Right lobe of liver (tissue), 6 donors: ENCODE data around the gene TTC7B. TPM values are rescaled to one million over a fixed set of nuclear protein-coding genes. Genes with fewer than 3 reads are reported as not detected.

Source experiments
- ATAC-seq, 4 donors: fragments of 200-7000 bp; cut with Tn5 transposase; one replicate each; pipeline ENCODE4 v1.9.1; 2020; ENCODE audit warnings: mild to moderate bottlenecking in 4 of 4, moderate library complexity in 4 of 4
- DNase-seq, 3 donors: peaks; one replicate each; pipeline ENCODE4 v3.0.0-alpha.2; 2020
- H3K27ac ChIP-seq, 3 donors: fragments of 200-600 bp; one replicate each; pipeline ENCODE4 v1.8.0; 2022
- H3K27me3 ChIP-seq, 2 donors: fragments of 200-600 bp; one replicate each; pipeline ENCODE4 v1.8.0; 2022
- H3K36me3 ChIP-seq, 4 donors: fragments of 200-600 bp; sonication (generic) in 1 of 4; one replicate each; pipeline versions ENCODE4 v1.5.1 to v1.8.0; 2017 to 2022; ENCODE audit warnings: control low read depth in 1 of 4
- H3K4me1 ChIP-seq, 4 donors: fragments of 200-600 bp; sonication (generic) in 1 of 4; one replicate each; pipeline versions ENCODE4 v1.5.1 to v1.8.0; 2017 to 2022; ENCODE audit warnings: control low read depth in 1 of 4
- H3K4me3 ChIP-seq, 3 donors: fragments of 200-600 bp; one replicate each; pipeline ENCODE4 v1.8.0; 2022
- H3K9me3 ChIP-seq, 4 donors: fragments of 200-600 bp; sonication (generic) in 1 of 4; one replicate each; pipeline versions ENCODE4 v1.5.1 to v1.8.0; 2017 to 2022; ENCODE audit warnings: control low read depth in 1 of 4
- POLR2A ChIP-seq: fragments of 450-650 bp; IDR thresholded peaks from one replicate; pipeline ENCODE4 v1.6.1; 2017; ENCODE audit warnings: antibody characterized with exemption, mild to moderate bottlenecking
- WGBS: methylation state at CpG from one replicate; pipeline ENCODE4 v1.1.6; 2018; ENCODE audit warnings: low coverage, low lambda C conversion rate; ENCODE audit not compliant: insufficient coverage; ENCODE audit errors: missing lambda C conversion rate; 5-methylcytosine and 5-hydroxymethylcytosine counted together
- intact Hi-C, 2 donors: fragments of 100-400 bp; cut with DNase I; formaldehyde crosslinking; loops; one replicate each; pipeline versions ENCODE4 v1.11.2 to v1.14.1; 2022
- total RNA-seq, 6 experiments: library from RNA; depleted of rRNA in 2 of 6; stranded (reverse); fragments of >200 nt in 2 of 6; fragmentation: NEBNext Ultra II Directional in 3 of 6; extraction: Animal tissue kit (Norgen Biotek cat#: 25700) in 3 of 6; gene quantifications; one replicate each; pipeline versions ENCODE4 v1.1.0 to v1.2.4, GENCODE V29; 2016 to 2023
- TF ChIP-seq, protein P1 (sequence below), 4 donors: fragments of 200-600 bp in 3 of 4; fragments of 450-650 bp in 1 of 4; IDR thresholded peaks; one replicate each; pipeline versions ENCODE4 v1.5.1 to v1.8.0; 2016 to 2022; ENCODE audit warnings: antibody characterized with exemption in 4 of 4, mild to moderate bottlenecking in 2 of 4
- donor health status: DM: no; HTN: yes; CAD: no.
- donor health status: DM: no; HTN: no; CAD: no.
- donor health status: DM: no; HTN: no; CAD: no.
- donor health status: DM: no; HTN: yes; CAD: no.
- donor health status: DM: no; HTN: yes; CAD: no.

The TTC7B gene
- total RNA-seq, 6 experiments from 2014 or later = 18.4 to 56.1 (median 37.5) TPM

- Histone ChIP-seq H3K27me3 (no peaks in the 10 kb centered on the region), H3K4me1 (peaks cover 0 to 17% (median 4%) of the 10 kb centered on the region in 4 donors), H3K9me3 (no peaks in the 10 kb centered on the region), H3K4me3 (no peak overlapping the region), H3K36me3 (no peaks in the 10 kb centered on the region), H3K27ac (peak overlapping the region in 1 of 3 donors; percentile 20)
- intact Hi-C loops = no loop called here
- no peak for DNase-seq
- 91% methylated on average over 12 of the region's 14 CpGs for WGBS
- peak in 1 of 4 donors; percentile 18 for ATAC-seq
- TF ChIP-seq, protein P1, sequence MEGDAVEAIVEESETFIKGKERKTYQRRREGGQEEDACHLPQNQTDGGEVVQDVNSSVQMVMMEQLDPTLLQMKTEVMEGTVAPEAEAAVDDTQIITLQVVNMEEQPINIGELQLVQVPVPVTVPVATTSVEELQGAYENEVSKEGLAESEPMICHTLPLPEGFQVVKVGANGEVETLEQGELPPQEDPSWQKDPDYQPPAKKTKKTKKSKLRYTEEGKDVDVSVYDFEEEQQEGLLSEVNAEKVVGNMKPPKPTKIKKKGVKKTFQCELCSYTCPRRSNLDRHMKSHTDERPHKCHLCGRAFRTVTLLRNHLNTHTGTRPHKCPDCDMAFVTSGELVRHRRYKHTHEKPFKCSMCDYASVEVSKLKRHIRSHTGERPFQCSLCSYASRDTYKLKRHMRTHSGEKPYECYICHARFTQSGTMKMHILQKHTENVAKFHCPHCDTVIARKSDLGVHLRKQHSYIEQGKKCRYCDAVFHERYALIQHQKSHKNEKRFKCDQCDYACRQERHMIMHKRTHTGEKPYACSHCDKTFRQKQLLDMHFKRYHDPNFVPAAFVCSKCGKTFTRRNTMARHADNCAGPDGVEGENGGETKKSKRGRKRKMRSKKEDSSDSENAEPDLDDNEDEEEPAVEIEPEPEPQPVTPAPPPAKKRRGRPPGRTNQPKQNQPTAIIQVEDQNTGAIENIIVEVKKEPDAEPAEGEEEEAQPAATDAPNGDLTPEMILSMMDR (IDR thresholded peaks at IDR 0.05) = no peak
- TF ChIP-seq POLR2A = no peak
Measured at GRCh38 chr14:90703841-90704737, 112.1 kb downstream of the TTC7B start.

DNA sequence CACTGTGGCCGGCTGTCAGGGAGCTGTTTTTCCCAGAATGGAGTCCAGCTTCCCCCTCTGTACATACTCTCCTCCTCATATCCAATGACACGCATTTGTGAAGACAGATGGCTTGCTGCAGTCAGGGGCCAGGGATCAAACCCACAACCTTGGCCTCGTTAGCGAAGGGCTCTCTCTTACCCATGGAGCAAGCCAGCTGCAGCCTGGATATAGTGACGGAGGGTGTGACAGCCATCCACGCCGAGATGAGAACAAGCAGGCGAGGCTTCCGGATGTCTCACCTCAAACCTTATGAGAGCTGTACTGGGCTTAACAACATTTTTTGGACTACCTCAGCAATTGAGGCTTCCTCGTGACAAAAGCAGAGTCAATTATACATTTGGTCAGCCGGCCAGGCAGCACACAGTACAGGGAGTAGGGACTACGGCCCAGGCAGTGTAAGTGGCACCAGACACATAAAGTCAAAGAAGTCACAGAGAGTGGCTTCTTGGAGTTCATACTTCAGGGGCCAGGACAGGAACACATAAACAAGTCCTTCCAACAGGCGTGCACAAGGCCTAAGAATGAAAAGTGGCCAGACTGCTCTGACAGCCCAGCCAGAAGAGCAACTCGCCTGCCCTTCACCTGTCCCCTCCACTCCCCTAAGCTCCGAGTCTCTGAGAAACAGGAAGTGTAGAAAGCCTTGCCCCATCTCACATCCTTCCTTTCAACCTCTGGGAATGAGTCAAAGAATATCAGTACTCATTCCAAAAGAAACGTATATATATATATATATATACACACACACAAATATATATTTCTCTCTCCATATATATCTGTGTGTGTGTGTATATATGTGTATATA, 115.1 kb downstream of the TTC7B start:
- Histone ChIP-seq H3K36me3 (no peaks in the 10 kb centered on the region), H3K4me3 (no peak overlapping the region), H3K27me3 (no peaks in the 10 kb centered on the region), H3K27ac (no peak overlapping the region), H3K9me3 (no peaks in the 10 kb centered on the region), H3K4me1 (peaks cover 0 to 33% (median 4%) of the 10 kb centered on the region in 4 donors)
- WGBS = 73% methylated on average over 16 of the region's 16 CpGs
- DNase-seq (no peak), ATAC-seq (no peak)
- intact Hi-C loops = no loop called here
- TF ChIP-seq, protein P1 (IDR thresholded peaks at IDR 0.05) = no peak
- no peak for TF ChIP-seq POLR2A

GRCh38 chr14:90699016-90699415, 117.2 kb downstream of the TTC7B start:
- no peak overlapping the region for H3K4me3 ChIP-seq
- H3K27ac ChIP-seq = peak overlapping the region in 1 of 3 donors; percentile 2
- DNase-seq = no peak
- no peaks in the 10 kb centered on the region for H3K36me3 ChIP-seq
- no peaks in the 10 kb centered on the region for H3K27me3 ChIP-seq
- 90% methylated on average over 7 of the region's 7 CpGs for WGBS
- intact Hi-C loops = no loop called here
- peaks cover 0 to 16% (median 0%) of the 10 kb centered on the region in 4 donors for H3K4me1 ChIP-seq
- no peak for ATAC-seq
- H3K9me3 ChIP-seq = no peaks in the 10 kb centered on the region
- TF ChIP-seq, protein P1 (IDR thresholded peaks at IDR 0.05) = no peak
- TF ChIP-seq POLR2A = no peak

DNA sequence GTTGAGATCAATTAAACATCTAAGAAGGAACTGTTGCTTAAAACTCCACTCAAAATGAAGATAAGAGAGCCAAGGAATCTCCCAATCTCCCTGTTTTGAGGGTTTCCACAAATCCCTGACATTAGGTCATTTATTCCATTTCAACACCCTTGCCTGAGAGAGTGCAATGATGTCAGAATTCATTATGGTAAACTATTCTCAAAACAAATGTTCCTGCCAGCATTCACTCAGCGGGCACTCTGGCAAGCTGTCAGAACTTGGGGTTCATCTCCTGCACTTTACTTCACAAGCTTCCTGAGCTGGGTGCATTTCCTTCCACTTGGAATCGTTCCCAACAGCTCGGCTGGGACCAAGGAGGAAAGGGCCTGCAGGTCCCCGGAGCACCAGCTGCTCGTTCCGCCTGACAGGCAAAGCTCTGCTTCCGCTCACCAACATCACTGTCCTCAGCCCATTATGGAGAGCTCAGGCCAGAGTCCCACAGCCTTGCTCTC, 117.8 kb downstream of the TTC7B start:
- no peaks in the 10 kb centered on the region for H3K27me3 ChIP-seq
- ATAC-seq (peak; percentile 23 to 52 (median 36)), DNase-seq (peak in 2 of 3 donors; percentile 32 to 61)
- no peak for TF ChIP-seq POLR2A
- TF ChIP-seq, protein P1 (IDR thresholded peaks at IDR 0.05) = no peak
- intact Hi-C loops = no loop called here
- peaks cover 0 to 3% (median 0%) of the 10 kb centered on the region in 4 donors for H3K36me3 ChIP-seq
- H3K9me3 ChIP-seq = no peaks in the 10 kb centered on the region
- WGBS = 24% methylated on average over 4 of the region's 7 CpGs
- no peak overlapping the region for H3K4me3 ChIP-seq
- peaks cover 0 to 16% (median 0%) of the 10 kb centered on the region in 4 donors for H3K4me1 ChIP-seq
- H3K27ac ChIP-seq = peak overlapping the region in 1 of 3 donors; percentile 2
